Thyroid gland (tissue), 4 donors: ENCODE measurements around the gene ARMC9. TPM values are rescaled to one million over a fixed set of nuclear protein-coding genes. Genes with fewer than 3 reads are reported as not detected.
A peak's percentile ranks its signal among the peaks of the same experiment; 100 is the strongest.

Source experiments
- DNase-seq, 2 donors: peaks; one replicate each; pipeline ENCODE4 v3.0.0-alpha.2; 2019
- H3K27ac ChIP-seq, 3 donors: fragments of 200-600 bp; sonication (generic); 1 replicate in 2 of 3; 2 replicates in 1 of 3; pipeline ENCODE4 v1.5.1; 2016 to 2019; ENCODE audit warnings: mild to moderate bottlenecking in 1 of 3, moderate library complexity in 1 of 3
- H3K27me3 ChIP-seq: fragments of 200-600 bp; sonication (generic); one replicate; pipeline ENCODE4 v1.5.1; 2019
- H3K36me3 ChIP-seq, 2 donors: fragments of 200-600 bp; sonication (generic); one replicate each; pipeline ENCODE4 v1.5.1; 2016 to 2019
- H3K4me1 ChIP-seq, 2 donors: fragments of 200-600 bp; sonication (generic); one replicate each; pipeline ENCODE4 v1.5.1; 2017 to 2019
- H3K4me3 ChIP-seq, 3 donors: fragments of 200-600 bp; sonication (generic); replicated peaks in 1 of 3; 1 replicate in 2 of 3; 2 replicates in 1 of 3; pipeline ENCODE4 v1.5.1; 2016; ENCODE audit warnings: mild to moderate bottlenecking in 1 of 3
- H3K9me3 ChIP-seq: fragments of 200-600 bp; sonication (generic); one replicate; pipeline ENCODE4 v1.5.1; 2017
- CTCF ChIP-seq, 6 experiments: fragments of 200-600 bp in 3 of 6; fragments of 450-650 bp in 3 of 6; sonication (generic) in 3 of 6; IDR thresholded peaks; one replicate each; pipeline ENCODE4 v1.5.1; 2016 to 2019; ENCODE audit warnings: antibody characterized with exemption in 6 of 6, mild to moderate bottlenecking in 2 of 6, inconsistent platforms in 1 of 6, moderate library complexity in 1 of 6
- POLR2A ChIP-seq, 2 donors: fragments of 450-650 bp; IDR thresholded peaks; one replicate each; pipeline ENCODE4 v1.6.1; 2017; ENCODE audit warnings: antibody characterized with exemption in 2 of 2, mild to moderate bottlenecking in 2 of 2, moderate library complexity in 1 of 2
- WGBS, 2 donors: methylation state at CpG; one replicate each; pipeline ENCODE4 v1.1.5; 2017; 5-methylcytosine and 5-hydroxymethylcytosine counted together
- intact Hi-C: fragments of 100-400 bp; cut with DNase I; formaldehyde crosslinking; loops from one replicate; pipeline ENCODE4 v1.15.1; 2023
- total RNA-seq, 4 donors: library from RNA; depleted of rRNA; stranded (reverse); fragments of >200 nt; gene quantifications; one replicate each; pipeline ENCODE4 v1.2.3, GENCODE V29; 2016

The ARMC9 gene
- total RNA-seq, 4 donors from 2014 or later: 20.3 to 30.7 (median 28.0) TPM

DNA sequence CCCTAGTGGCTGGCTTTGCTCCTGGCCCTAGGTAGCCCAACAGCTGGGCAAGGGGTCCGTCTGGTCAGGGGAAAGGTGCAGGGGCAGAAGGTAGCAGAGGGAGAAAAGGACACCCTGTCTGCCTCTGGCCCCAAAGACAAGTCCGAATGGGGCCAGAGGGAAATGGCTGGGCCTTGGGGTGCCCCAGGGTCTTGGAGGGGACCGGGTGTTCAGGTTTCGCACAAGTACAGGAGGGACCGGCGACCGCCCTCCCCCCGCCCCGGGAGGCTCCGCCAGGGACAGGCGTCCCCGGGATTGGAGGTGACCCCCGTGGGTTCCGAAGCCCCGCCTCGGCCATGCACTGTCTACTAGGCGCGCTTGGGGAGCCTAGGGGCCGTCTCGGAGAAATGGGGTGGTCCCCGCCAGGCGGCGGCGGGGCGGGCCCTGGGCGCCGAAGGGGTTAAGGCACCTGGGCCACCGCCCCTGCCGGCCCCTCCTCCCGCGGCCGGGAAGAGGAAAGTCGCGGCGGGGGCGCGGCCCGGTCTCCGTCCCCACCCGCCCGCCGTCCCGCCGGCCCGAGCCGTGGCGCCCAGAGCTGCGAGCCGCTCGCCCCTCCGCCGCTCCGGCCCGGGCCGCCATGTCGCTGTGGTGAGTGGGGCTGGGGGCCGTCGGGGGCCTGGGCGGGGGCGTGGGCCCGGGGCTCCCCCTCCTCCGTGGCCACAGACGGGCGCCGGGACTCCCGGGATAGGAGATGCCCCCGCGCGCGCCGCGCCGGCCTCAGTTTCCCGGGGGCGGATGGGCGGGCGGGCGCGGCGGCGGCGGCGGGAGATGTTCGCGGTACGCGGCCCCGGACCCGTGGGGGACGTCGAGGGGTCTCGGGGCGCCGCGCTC, 197.0 kb downstream of the ARMC9 start, which contains the start of gene B3GNT7:
Gene B3GNT7 (plus strand): TSS at position 523 of the 870 bp plus-strand sequence. CDS start 94 bp downstream, at position 617.
- Histone ChIP-seq H3K4me3 (peak within 1 kb of the TSS in 1 of 3 donors; percentile 44), H3K36me3 (no peaks in the 10 kb centered on the region), H3K4me1 (peaks cover 0 to 15% of the 10 kb centered on the region in 2 donors), H3K9me3 (no peaks in the 10 kb centered on the region), H3K27me3 (no peaks in the 10 kb centered on the region), H3K27ac (peak within 1 kb of the TSS in 2 of 3 donors; percentile 10 to 33)
- peak in 1 of 2 donors; percentile 24 for DNase-seq
- intact Hi-C loops: no loop called here
- no peak for TF ChIP-seq POLR2A (IDR thresholded peaks at IDR 0.05)
- no peak for TF ChIP-seq CTCF (IDR thresholded peaks at IDR 0.05)
- 16 to 23% methylated on average over 6 to 14 of the region's 95 CpGs for WGBS, 2 donors

- intact Hi-C loops: no loop called here
- no peaks in the 10 kb centered on the region for H3K36me3 ChIP-seq
- peak overlapping the region in 1 of 3 donors; percentile 20 for H3K27ac ChIP-seq
- H3K4me3 ChIP-seq: peak overlapping the region in 1 of 3 donors; percentile 44
- peaks cover 0 to 16% of the 10 kb centered on the region in 2 donors for H3K4me1 ChIP-seq
- no peaks in the 10 kb centered on the region for H3K27me3 ChIP-seq
- H3K9me3 ChIP-seq: no peaks in the 10 kb centered on the region
- TF ChIP-seq CTCF (IDR thresholded peaks at IDR 0.05) (no peak), POLR2A (IDR thresholded peaks at IDR 0.05) (no peak)
- DNase-seq: no peak
- WGBS, 2 donors: 50 to 51% methylated on average over 7 to 8 of the region's 41 CpGs
Observed at GRCh38 chr2:231396058-231396821, 197.8 kb downstream of the ARMC9 start.

- DNase-seq: no peak
- intact Hi-C loops: no loop called here
- H3K36me3 ChIP-seq: no peaks in the 10 kb centered on the region
- H3K4me1 ChIP-seq: peaks cover 0 to 16% of the 10 kb centered on the region in 2 donors
- H3K4me3 ChIP-seq: no peak overlapping the region
- H3K27me3 ChIP-seq: no peaks in the 10 kb centered on the region
- no peaks in the 10 kb centered on the region for H3K9me3 ChIP-seq
- H3K27ac ChIP-seq: no peak overlapping the region
- no peak for TF ChIP-seq CTCF (IDR thresholded peaks at IDR 0.05)
- TF ChIP-seq POLR2A (IDR thresholded peaks at IDR 0.05): no peak
- WGBS, 2 donors: 88 to 92% methylated on average over 21 of the region's 22 CpGs
Observed at GRCh38 chr2:231397011-231397927, 198.8 kb downstream of the ARMC9 start.

DNA sequence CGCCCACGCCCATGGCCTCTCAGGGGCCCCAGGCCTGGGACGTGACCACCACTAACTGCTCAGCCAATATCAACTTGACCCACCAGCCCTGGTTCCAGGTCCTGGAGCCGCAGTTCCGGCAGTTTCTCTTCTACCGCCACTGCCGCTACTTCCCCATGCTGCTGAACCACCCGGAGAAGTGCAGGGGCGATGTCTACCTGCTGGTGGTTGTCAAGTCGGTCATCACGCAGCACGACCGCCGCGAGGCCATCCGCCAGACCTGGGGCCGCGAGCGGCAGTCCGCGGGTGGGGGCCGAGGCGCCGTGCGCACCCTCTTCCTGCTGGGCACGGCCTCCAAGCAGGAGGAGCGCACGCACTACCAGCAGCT, 199.5 kb downstream of the ARMC9 start:
- intact Hi-C loops: no loop called here
- H3K27me3 ChIP-seq: no peaks in the 10 kb centered on the region
- WGBS, 2 donors: 99% methylated on average over 12 to 23 of the region's 28 CpGs
- H3K9me3 ChIP-seq: no peaks in the 10 kb centered on the region
- H3K4me3 ChIP-seq: no peak overlapping the region
- H3K27ac ChIP-seq: no peak overlapping the region
- no peaks in the 10 kb centered on the region for H3K36me3 ChIP-seq
- DNase-seq: no peak
- no peak for TF ChIP-seq POLR2A (IDR thresholded peaks at IDR 0.05)
- no peak for TF ChIP-seq CTCF (IDR thresholded peaks at IDR 0.05)
- H3K4me1 ChIP-seq: peaks cover 0 to 16% of the 10 kb centered on the region in 2 donors
